ENCODE measurements around the gene CFAP74. TPM values are rescaled to one million over a fixed set of nuclear protein-coding genes. Genes with fewer than 3 reads are reported as not detected.

The CFAP74 gene
- total RNA-seq, 1 experiment from 2014 or later, result 0.28 TPM

DNA sequence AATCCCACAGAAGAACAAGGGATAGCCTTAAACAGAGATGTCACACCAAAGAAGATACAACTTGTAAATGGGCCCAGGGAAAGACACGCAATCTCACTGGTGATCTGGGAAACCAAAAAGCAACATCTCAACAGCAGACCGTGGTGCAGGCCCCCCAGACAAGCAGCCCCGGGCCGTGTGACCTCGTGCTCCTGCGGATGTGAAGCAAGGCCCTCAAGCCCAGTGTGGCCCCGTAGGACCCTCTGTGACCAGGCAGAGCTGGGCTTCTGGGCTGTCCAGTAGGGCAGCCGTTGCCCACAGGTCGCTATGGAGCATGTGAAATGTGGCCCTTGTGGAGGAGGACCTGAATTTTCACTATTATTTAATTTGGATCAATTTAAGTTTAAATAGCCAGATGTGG, 49.6 kb downstream of the CFAP74 start:
- H3K27me3 ChIP-seq (ENCODE audit: insufficient read depth, low read length), result no peaks in the 10 kb centered on the region
- Mint-ChIP-seq H3K9me3 (peaks cover 4 to 10% of the 10 kb centered on the region in 2 experiments; a peak in 4 of 5 replicates), H3K4me3 (no peak overlapping the region), H3K36me3 (ENCODE audit: insufficient read depth in 1 of 3, low read depth in 3 of 3) (peaks cover 0 to 2% (median 1%) of the 10 kb centered on the region in 3 experiments; a peak in 1 of 7 replicates), H3K27ac (no peak overlapping the region), H3K27me3 (ENCODE audit: low read depth) (peaks cover 12% of the 10 kb centered on the region), H3K4me1 (peaks cover 12 to 17% of the 10 kb centered on the region in 2 experiments)
- H3K4me2 ChIP-seq (ENCODE audit: insufficient read depth, insufficient read length, low read length), result no peak overlapping the region
- no peak overlapping the region for H3K56ac ChIP-seq (ENCODE audit: insufficient read length, low read depth, low read length)
- no peak overlapping the region for H2BK12ac ChIP-seq (ENCODE audit: insufficient read length, low read depth, low read length)
- no peaks in the 10 kb centered on the region for H3K79me2 ChIP-seq (ENCODE audit: insufficient read depth, low read length)
- no peak overlapping the region for H2AFZ ChIP-seq (ENCODE audit: low read length)
- H3K18ac ChIP-seq (ENCODE audit: insufficient read length, low read depth, low read length), result no peak overlapping the region
- no peak overlapping the region for H4K91ac ChIP-seq (ENCODE audit: insufficient read length, low read depth, low read length)
- DNase-seq, result no peak
- H3K79me1 ChIP-seq (ENCODE audit: insufficient read depth, low read depth, low read length, poor library complexity, severe bottlenecking), result no peaks in the 10 kb centered on the region
- H3T11ph ChIP-seq (ENCODE audit: low read length), result no peak overlapping the region
- H3K23me2 ChIP-seq (ENCODE audit: insufficient read length, low read depth, low read length, poor library complexity, severe bottlenecking), result no peaks in the 10 kb centered on the region
- H4K8ac ChIP-seq (replicated peaks; ENCODE audit: insufficient read length, low read depth, low read length), result no peak overlapping the region
- no peak overlapping the region for H3K4ac ChIP-seq (ENCODE audit: low read depth, low read length)
- H3K14ac ChIP-seq (ENCODE audit: insufficient read depth, low read length), result no peak overlapping the region
- WGBS (ENCODE audit: extremely low coverage, insufficient read length, low lambda C conversion rate), result no CpG with 5 or more reads among the region's 9 CpGs
- H3K4me1 ChIP-seq (ENCODE audit: insufficient read depth, low read length), result no peaks in the 10 kb centered on the region
- H2BK5ac ChIP-seq (ENCODE audit: insufficient read length, low read length), result no peak overlapping the region
- H2BK15ac ChIP-seq (ENCODE audit: low read depth, low read length), result no peak overlapping the region
- no peak overlapping the region for H2BK20ac ChIP-seq (ENCODE audit: low read depth, low read length, poor library complexity, severe bottlenecking)
- H2BK120ac ChIP-seq (ENCODE audit: low read depth, low read length, poor library complexity, severe bottlenecking), result no peak overlapping the region
- no peak overlapping the region for H3K27ac ChIP-seq (ENCODE audit: insufficient read length, low read depth, low read length)
- H4K5ac ChIP-seq (ENCODE audit: insufficient read length, low read depth, low read length), result no peak overlapping the region
- TF ChIP-seq, protein P1, sequence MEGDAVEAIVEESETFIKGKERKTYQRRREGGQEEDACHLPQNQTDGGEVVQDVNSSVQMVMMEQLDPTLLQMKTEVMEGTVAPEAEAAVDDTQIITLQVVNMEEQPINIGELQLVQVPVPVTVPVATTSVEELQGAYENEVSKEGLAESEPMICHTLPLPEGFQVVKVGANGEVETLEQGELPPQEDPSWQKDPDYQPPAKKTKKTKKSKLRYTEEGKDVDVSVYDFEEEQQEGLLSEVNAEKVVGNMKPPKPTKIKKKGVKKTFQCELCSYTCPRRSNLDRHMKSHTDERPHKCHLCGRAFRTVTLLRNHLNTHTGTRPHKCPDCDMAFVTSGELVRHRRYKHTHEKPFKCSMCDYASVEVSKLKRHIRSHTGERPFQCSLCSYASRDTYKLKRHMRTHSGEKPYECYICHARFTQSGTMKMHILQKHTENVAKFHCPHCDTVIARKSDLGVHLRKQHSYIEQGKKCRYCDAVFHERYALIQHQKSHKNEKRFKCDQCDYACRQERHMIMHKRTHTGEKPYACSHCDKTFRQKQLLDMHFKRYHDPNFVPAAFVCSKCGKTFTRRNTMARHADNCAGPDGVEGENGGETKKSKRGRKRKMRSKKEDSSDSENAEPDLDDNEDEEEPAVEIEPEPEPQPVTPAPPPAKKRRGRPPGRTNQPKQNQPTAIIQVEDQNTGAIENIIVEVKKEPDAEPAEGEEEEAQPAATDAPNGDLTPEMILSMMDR (conservative IDR thresholded peaks at IDR 0.05), result no peak
- no peak overlapping the region for H2AK5ac ChIP-seq (ENCODE audit: insufficient read length, low read length)
- no peak overlapping the region for H3K23ac ChIP-seq (ENCODE audit: insufficient read length, low read depth, low read length)
- H3K9ac ChIP-seq (ENCODE audit: extremely low read depth, insufficient read length, low read length), result no peak overlapping the region
- H4K20me1 ChIP-seq (ENCODE audit: control insufficient read depth, insufficient read depth, insufficient read length), result no peaks in the 10 kb centered on the region
- H3K9me3 ChIP-seq (ENCODE audit: control insufficient read depth, low read depth, low read length), result no peaks in the 10 kb centered on the region
